T-helper 1 cell (primary cell): Measurements from ENCODE around the gene RNF123.

Experiments
- DNase-seq, 5 donors: peaks; one replicate each; pipeline ENCODE4 v3.0.0-alpha.2; 2012 to 2020

The RNF123 gene

DNA sequence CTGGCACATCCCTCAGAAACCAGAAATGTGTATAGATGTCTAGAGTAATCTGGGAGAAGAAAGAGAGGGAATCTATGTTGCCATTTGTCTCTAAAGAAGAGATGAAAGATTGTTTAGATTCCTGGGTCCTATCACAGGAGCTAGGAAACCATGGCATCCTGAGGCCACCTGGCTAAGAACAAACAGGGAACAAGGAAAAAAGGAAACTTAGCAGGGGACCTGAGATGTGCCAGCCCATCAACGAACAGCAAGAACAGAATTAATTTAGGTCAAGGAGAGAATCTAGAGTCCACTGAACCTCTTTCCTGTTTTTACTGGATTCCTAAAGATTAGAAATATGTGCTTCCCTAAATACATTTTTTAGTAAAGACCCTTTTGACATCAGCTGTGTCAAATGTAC is 66.7 kb downstream of the RNF123 start:
- no peak for DNase-seq

DNA sequence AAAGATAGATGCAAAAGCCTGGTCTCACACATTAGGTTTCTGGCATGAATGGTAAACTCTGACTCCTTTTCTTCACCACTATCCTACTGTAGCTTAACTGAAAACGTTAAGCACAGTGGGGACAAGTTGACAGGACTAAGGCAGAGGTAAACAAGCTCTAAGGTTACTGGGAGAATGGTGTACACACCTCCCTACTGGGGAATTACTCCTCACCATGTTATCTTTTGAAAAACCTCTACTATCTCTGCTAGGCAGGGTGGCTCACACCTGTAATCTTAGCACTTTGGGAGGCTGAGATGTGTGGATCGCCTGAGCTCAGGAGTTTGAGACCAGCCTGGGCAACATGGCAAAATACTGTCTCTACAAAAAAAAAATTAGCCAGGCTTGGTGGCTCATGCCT is 67.8 kb downstream of the RNF123 start:
- DNase-seq, result no peak

DNA sequence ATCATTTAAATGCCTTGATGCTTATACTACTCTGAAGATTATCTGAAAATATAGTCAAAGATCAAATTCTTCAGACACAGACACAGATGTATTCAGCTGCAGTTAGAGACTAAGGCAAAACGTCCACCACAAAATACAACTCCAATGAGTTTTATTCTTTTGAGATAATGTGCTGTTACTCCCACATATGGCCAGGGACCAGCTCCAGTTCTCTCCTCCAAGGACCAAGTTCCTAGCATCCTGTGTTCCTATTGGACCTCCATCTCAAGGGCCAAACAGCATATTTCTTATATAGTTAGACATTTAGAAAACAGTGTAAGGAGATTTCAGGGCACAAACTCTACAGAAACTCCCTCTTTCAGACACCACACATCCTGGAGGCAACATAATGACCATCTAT is 69.9 kb downstream of the RNF123 start:
- no peak for DNase-seq

DNA sequence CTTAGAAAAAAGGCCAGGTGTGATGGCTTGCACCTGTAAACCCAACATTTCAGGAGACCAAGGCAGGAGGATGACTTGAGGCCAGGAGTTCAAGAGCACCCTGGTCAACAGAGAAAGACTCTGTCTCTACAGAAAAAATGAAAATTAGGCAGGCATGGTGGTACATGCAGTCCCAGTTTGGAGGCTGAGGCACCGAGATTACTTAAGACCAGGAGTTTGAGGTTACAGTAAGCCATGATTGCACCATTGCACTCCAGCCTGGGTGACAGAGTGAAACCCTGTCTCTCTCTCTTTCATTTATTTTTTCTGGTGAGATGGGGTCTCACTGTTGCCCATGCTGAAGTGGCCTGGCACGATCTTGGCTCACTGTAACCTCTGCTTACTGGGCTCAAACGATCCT is 72.3 kb downstream of the RNF123 start:
- DNase-seq, result no peak

DNA sequence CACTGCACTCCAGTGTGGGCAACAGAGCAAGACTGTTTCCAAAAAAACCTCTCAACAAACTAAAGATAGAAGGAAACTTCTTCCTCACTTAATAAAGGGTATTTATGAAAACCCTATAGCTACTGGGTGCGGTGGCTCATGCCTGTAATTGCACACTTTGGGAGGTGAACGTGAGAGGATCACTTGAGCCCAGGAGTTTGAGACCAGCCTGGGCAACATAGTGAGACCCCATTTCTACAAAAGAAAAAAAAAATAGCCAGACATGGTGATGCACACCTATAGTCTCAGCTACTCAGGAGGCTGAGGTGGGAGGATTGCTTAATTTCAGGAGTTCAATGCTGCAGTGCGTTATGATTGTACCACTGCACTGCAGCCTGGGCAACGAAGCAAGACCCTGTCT is 74.6 kb downstream of the RNF123 start:
- DNase-seq, result no peak

DNA sequence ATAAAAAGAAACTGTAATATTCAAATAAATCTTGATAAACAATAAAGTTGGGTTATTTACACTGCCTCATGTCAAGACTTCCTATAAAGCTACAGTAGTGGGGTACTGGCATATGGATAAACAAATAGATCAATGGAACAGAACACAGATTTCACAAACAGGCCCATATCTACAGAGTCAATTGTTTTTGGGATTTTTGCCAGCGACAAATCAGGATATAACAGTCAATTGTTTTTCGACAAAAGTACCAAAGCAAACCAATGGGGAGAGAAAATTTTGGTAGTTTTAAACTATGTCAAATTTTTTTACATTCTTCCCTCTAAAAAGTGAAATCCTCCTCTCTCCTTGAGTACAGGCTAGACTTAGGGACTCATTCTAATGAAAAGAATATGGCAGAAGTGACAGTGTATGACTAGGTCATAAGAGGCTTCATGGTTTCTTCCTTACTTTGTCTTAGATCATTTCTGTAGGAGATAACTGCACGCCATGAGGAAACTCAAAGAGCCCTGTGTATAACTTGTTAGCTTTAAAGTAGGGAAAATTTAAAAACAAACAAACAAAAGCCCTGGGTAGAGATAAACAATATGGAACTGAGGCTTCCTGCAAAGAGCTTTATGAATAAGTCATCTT is 80.0 kb downstream of the RNF123 start:
- DNase-seq, result no peak

DNA sequence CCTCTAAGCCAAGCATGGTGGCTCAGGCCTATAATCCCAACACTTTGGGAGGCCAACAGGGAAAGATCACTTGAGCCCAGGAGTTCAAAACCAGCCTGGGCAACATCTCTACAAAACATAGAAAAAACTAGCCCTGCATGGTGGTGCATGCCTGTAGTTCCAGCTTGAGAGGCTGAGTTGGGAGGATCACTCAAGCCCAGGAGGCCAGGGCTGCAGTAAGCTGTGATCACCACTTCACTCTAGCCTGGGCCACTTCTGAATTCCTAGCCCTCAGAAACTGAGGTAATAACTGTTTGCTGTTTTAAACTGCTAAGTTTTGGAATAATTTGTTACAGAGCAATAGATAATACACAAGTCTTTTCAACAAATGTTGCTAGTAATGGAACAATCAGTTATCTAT is 80.6 kb downstream of the RNF123 start:
- DNase-seq, result no peak
